GM12801 (cell line): ENCODE measurements around the gene CCDC85C.

Experiments
- TF ChIP-seq, protein P1 (sequence below): IDR thresholded peaks from one replicate; pipeline ENCODE4 v1.5.1; 2011; ENCODE audit warnings: control low read depth; ENCODE audit not compliant: insufficient read length; ENCODE audit errors: extremely low read depth

The CCDC85C gene

DNA sequence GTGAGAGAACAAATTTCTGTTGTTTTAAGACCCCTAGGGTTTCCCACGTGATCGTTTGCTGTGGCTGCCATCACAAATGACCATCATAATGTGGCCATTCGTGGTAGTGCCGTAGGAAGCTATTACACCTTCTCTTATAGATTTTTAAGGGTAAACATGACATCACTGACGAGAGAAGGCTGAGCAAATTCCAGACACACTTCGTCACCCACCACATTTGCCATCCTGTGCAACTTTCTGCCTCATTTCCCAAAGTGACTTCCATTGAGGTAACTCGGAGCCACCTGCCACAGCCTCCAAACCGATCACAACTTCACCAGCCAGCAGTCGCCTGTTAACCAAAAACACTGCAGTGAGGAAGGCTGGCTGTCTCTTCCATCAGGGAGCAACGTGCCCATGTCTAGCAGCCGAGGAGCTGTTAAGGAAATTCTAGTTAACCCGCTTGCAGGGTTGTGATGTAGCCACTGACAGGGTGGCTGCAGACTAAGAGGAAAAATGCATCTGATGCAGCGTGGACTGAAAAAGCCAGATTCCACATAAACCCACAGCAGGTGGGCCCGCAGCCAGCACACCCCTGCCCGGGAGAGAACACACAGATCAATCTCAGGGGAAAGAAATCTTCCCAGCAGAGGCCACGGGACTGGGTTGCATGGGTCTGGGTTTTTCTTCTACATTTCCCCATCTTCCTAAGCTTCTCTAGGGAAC is 44.6 kb downstream of the CCDC85C start:
- TF ChIP-seq, protein P1, sequence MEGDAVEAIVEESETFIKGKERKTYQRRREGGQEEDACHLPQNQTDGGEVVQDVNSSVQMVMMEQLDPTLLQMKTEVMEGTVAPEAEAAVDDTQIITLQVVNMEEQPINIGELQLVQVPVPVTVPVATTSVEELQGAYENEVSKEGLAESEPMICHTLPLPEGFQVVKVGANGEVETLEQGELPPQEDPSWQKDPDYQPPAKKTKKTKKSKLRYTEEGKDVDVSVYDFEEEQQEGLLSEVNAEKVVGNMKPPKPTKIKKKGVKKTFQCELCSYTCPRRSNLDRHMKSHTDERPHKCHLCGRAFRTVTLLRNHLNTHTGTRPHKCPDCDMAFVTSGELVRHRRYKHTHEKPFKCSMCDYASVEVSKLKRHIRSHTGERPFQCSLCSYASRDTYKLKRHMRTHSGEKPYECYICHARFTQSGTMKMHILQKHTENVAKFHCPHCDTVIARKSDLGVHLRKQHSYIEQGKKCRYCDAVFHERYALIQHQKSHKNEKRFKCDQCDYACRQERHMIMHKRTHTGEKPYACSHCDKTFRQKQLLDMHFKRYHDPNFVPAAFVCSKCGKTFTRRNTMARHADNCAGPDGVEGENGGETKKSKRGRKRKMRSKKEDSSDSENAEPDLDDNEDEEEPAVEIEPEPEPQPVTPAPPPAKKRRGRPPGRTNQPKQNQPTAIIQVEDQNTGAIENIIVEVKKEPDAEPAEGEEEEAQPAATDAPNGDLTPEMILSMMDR: no peak

DNA sequence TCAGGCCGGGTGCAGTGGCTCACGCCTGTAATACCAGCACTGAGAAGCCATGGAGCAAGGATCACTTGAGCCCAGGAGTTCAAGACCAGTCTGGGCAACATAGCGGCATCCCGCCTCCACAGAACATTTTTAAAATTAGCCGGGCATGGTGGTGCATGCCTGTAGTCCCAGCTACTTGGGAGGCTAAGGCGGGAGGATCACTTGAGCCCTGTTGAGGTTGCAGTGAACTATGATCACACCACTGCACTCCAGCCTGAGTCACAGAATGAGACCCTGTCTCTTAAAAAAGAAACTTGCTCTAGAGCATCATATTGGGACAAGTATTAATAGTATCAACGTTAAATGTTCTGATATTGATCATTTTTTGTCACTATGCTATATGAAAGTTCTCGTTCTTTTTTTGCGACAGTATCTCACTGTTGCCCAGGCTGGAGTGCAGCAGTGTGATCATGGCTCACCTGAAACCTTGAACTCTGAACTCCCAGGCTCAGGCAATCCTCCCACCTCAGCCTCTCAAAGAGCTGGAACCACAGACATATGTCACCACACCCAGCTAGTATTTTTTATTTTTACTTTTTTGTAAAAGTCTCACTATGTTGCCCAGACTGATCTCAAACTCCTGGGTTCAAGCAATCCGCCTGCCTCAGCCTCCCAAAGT is 47.7 kb downstream of the CCDC85C start:
- TF ChIP-seq, protein P1: no peak

- TF ChIP-seq, protein P1: no peak
These were observed 49.1 kb downstream of the CCDC85C start for GRCh38 chr14:99554757-99555531.

DNA sequence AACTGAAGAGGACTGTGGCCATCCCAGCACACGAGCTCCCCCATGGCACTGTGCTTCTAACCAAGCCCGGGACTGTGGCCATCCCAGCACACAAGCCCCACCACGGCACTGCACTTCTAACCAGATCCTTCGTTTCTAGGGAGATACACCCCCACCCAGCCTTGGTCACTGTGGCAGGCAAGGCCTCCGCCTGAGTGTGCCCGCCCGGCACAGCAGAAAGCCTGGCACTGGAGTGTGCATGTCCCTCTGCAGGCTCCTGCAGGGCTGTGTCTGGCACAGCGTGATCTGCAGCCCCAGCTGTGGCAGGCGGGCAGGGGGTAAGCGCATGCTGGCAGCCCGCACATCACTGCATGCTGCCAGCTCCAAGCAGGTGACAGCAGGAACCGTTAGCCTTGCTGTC is 49.8 kb downstream of the CCDC85C start:
- TF ChIP-seq, protein P1: no peak

DNA sequence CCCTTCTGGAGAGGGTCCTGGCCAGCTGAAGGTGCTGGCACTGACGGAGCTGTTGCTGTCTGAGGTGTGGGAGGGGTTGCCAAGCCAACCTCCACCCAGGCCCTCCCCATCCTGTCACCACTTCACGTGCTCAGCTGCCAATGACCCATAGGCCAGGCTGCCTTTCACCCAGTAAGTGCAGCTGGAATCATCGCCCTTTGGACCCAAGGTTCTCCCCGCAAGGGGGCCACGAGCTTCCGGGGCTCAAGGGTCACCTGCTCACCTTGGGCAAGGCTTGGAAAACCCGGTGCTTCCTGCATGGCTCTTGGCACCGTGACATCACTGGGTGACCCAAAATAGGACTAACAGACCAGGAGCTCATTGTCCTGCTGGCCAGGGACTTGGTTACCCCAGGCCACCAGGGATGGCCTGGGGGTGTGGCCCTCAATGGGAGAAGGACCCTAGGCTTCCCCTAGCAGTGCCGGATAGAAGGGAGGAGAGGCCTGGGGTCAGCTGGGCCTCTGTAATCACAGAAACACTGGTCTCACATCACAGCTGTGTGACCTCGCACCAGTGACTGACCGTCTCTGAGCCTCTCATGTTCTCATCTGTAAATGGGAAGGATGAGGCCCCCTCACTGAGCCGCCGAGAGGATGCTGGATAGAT is 51.3 kb downstream of the CCDC85C start:
- TF ChIP-seq, protein P1: no peak

DNA sequence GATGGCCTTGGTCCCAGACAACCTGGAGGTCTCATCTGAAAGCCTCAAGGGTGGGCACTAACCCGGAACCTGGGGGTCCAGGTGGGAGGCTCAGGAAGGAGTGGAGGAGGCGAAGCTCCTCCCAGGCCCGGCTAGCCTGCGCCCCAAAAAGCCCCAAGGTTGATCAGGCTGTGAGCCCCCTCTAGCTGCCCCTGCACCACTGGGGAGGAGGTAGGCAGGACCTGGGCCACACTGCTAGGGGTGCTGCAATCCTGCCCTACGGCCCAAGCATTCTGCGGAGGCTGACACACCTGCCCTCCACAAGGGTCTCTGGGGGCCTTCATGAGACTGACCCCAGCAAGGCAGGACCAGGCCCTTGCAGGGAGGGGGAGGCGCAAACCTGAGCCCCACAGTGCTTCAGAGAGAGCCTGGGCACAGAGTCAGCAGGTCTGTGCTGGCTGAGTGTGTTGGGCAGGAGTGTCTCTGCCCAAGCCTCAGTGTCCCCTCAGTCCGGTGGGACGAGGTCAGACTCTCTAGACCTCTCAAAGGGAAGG is 51.9 kb downstream of the CCDC85C start:
- TF ChIP-seq, protein P1: no peak
